OCI-LY7 (cell line): ENCODE data around the gene LHX4.

Source experiments
- EZH2phosphoT487 ChIP-seq: fragments of 200-600 bp; sonication (generic); IDR thresholded peaks from 2 replicates; pipeline ENCODE4 v1.6.1; 2018; ENCODE audit warnings: low read depth, borderline replicate concordance, mild to moderate bottlenecking, mixed run types, antibody characterized with exemption, low read length, moderate library complexity, mixed read lengths
- TF ChIP-seq, protein P1 (sequence below): fragments of 200-600 bp; sonication (generic); conservative IDR thresholded peaks from 2 replicates; pipeline ENCODE4 v1.5.1; 2014; ENCODE audit warnings: mild to moderate bottlenecking, antibody characterized with exemption, low read length, moderate library complexity, mixed read lengths

- TF ChIP-seq, protein P1, sequence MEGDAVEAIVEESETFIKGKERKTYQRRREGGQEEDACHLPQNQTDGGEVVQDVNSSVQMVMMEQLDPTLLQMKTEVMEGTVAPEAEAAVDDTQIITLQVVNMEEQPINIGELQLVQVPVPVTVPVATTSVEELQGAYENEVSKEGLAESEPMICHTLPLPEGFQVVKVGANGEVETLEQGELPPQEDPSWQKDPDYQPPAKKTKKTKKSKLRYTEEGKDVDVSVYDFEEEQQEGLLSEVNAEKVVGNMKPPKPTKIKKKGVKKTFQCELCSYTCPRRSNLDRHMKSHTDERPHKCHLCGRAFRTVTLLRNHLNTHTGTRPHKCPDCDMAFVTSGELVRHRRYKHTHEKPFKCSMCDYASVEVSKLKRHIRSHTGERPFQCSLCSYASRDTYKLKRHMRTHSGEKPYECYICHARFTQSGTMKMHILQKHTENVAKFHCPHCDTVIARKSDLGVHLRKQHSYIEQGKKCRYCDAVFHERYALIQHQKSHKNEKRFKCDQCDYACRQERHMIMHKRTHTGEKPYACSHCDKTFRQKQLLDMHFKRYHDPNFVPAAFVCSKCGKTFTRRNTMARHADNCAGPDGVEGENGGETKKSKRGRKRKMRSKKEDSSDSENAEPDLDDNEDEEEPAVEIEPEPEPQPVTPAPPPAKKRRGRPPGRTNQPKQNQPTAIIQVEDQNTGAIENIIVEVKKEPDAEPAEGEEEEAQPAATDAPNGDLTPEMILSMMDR = no peak
- TF ChIP-seq EZH2phosphoT487 = no peak
Observed at GRCh38 chr1:180266275-180267210, 36.5 kb downstream of the LHX4 start.
